H1 (cell line): ENCODE results near the gene PREX1. TPM values are rescaled to one million over a fixed set of nuclear protein-coding genes. Genes with fewer than 3 reads are reported as not detected.

Source experiments
- CTCF ChIA-PET: fragments of 300-600 bp; sonication (Branson Sonifier 250); formaldehyde crosslinking; loops from one replicate; lab custom pipeline; 2021; ENCODE audit not compliant: partially characterized antibody; lab: Charles Lee
- POLR2A ChIA-PET: fragments of 300-600 bp; sonication (Branson Sonifier 250); formaldehyde crosslinking; loops from one replicate; lab custom pipeline; 2021; ENCODE audit warnings: inconsistent platforms; ENCODE audit not compliant: partially characterized antibody; lab: Charles Lee
- DNase-seq, 2 experiments: peaks; one replicate each; pipeline versions ENCODE4 v3.0.0 to v3.0.0-alpha.2; 2010 to 2022; ENCODE audit warnings: low spot score in 2 of 2, low read depth in 1 of 2, mixed read lengths in 1 of 2
- FAIRE-seq: peaks from 2 replicates; lab custom pipeline; 2011; peaks lifted over from hg19 to GRCh38; lab: Jason Lieb, UNC
- H2AFZ ChIP-seq: 2 replicates; pipeline ENCODE4 v1.8.1; 2012; ENCODE audit warnings: low read length, inconsistent platforms
- H2AK5ac ChIP-seq: 2 replicates; pipeline ENCODE4 v1.6.1; 2013; ENCODE audit warnings: low read depth, low read length
- H2BK120ac ChIP-seq: replicated peaks from 2 replicates; pipeline ENCODE3; 2013; ENCODE audit warnings: low read depth, low read length, inconsistent platforms
- H2BK12ac ChIP-seq: 2 replicates; pipeline ENCODE4 v1.6.1; 2013; ENCODE audit warnings: low read depth, low read length
- H2BK15ac ChIP-seq: 2 replicates; pipeline ENCODE4 v1.6.1; 2013; ENCODE audit warnings: low read length
- H2BK20ac ChIP-seq: 2 replicates; pipeline ENCODE4 v1.6.1; 2013; ENCODE audit warnings: low read length
- H2BK5ac ChIP-seq: 2 replicates; pipeline ENCODE4 v1.6.1; 2013; ENCODE audit warnings: low read depth, low read length
- H3K14ac ChIP-seq: 2 replicates; pipeline ENCODE4 v1.6.1; 2013; ENCODE audit warnings: inconsistent platforms; ENCODE audit not compliant: insufficient read length
- H3K18ac ChIP-seq: 2 replicates; pipeline ENCODE4 v1.6.1; 2013; ENCODE audit warnings: low read length; ENCODE audit errors: extremely low read depth
- H3K23ac ChIP-seq: 2 replicates; pipeline ENCODE4 v1.6.1; 2013; ENCODE audit warnings: inconsistent platforms; ENCODE audit not compliant: insufficient read length
- H3K23me2 ChIP-seq: 2 replicates; pipeline ENCODE4 v1.6.1; 2013; ENCODE audit warnings: low read depth, low read length
- H3K27ac ChIP-seq: 2 replicates; pipeline ENCODE4 v1.6.1; 2011; ENCODE audit warnings: low read depth, low read length, inconsistent platforms
- H3K27me3 ChIP-seq, 4 experiments: replicated peaks in 1 of 4; 1 replicate in 1 of 4; 2 replicates in 3 of 4; pipeline versions ENCODE4 v1.6.1 to v1.8.1; 2011 to 2013; ENCODE audit warnings: low read length in 3 of 4, mild to moderate bottlenecking in 3 of 4, inconsistent platforms in 2 of 4, mixed read lengths in 2 of 4, moderate library complexity in 1 of 4; ENCODE audit not compliant: control insufficient read depth in 3 of 4, insufficient read depth in 3 of 4; ENCODE audit errors: extremely low read depth in 1 of 4
- H3K36me3 ChIP-seq, 4 experiments: 2 replicates each; pipeline versions ENCODE4 v1.6.1 to v1.8.1; 2011 to 2013; ENCODE audit warnings: mild to moderate bottlenecking in 4 of 4, low read length in 3 of 4, moderate library complexity in 2 of 4, control low read depth in 1 of 4, inconsistent platforms in 1 of 4; ENCODE audit not compliant: insufficient read depth in 4 of 4, control insufficient read depth in 2 of 4
- H3K4ac ChIP-seq: replicated peaks from 2 replicates; pipeline ENCODE3; 2013; ENCODE audit warnings: low read length, low read depth, mixed read lengths, inconsistent platforms; ENCODE audit not compliant: insufficient read length
- H3K4me1 ChIP-seq, 4 experiments: replicated peaks in 1 of 4; 1 replicate in 1 of 4; 2 replicates in 3 of 4; pipeline versions ENCODE4 v1.6.1 to v1.8.1; 2011 to 2013; ENCODE audit warnings: low read length in 3 of 4, inconsistent platforms in 2 of 4, mixed read lengths in 1 of 4; ENCODE audit not compliant: insufficient read depth in 4 of 4, control insufficient read depth in 3 of 4
- H3K4me2 ChIP-seq, 2 experiments: 2 replicates each; pipeline versions ENCODE4 v1.6.1 to v1.8.1; 2011 to 2013; ENCODE audit warnings: low read depth in 2 of 2, low read length in 2 of 2, control low read depth in 1 of 2, inconsistent platforms in 1 of 2, mild to moderate bottlenecking in 1 of 2; ENCODE audit not compliant: insufficient read depth in 1 of 2
- H3K4me3 ChIP-seq, 4 experiments: fragments of 200-600, 300-600 bp in 1 of 4; sonication (generic), shearing (Covaris generic), sonication (Bioruptor Twin) in 1 of 4; 2 replicates each; pipeline versions ENCODE4 v1.5.1 to v1.8.1; 2011 to 2016; ENCODE audit warnings: low read length in 4 of 4, low read depth in 3 of 4, control low read depth in 2 of 4, inconsistent platforms in 2 of 4, mild to moderate bottlenecking in 2 of 4, mixed read lengths in 1 of 4, moderate library complexity in 1 of 4; ENCODE audit not compliant: insufficient read depth in 2 of 4; ENCODE audit errors: extremely low read depth in 1 of 4
- H3K56ac ChIP-seq: replicated peaks from 2 replicates; pipeline ENCODE3; 2013; ENCODE audit warnings: low read depth, mild to moderate bottlenecking, mixed read lengths, low read length, inconsistent platforms; ENCODE audit not compliant: insufficient read length
- H3K79me1 ChIP-seq: 2 replicates; pipeline ENCODE4 v1.6.1; 2013; ENCODE audit warnings: low read depth, low read length, control low read depth
- H3K79me2 ChIP-seq, 2 experiments: 2 replicates each; pipeline versions ENCODE4 v1.6.1 to v1.8.1; 2012 to 2013; ENCODE audit warnings: low read length in 2 of 2, mild to moderate bottlenecking in 2 of 2, inconsistent platforms in 1 of 2; ENCODE audit not compliant: insufficient read depth in 2 of 2, control insufficient read depth in 1 of 2
- H3K9ac ChIP-seq, 4 experiments: replicated peaks in 1 of 4; 1 replicate in 1 of 4; 2 replicates in 3 of 4; pipeline versions ENCODE4 v1.6.1 to v1.8.1; 2011 to 2013; ENCODE audit warnings: low read depth in 3 of 4, low read length in 3 of 4, control low read depth in 2 of 4, mild to moderate bottlenecking in 2 of 4, moderate library complexity in 2 of 4, inconsistent platforms in 1 of 4; ENCODE audit errors: extremely low read depth in 1 of 4
- H3K9me3 ChIP-seq, 2 experiments: 2 replicates each; pipeline versions ENCODE4 v1.6.1 to v1.8.1; 2012 to 2013; ENCODE audit warnings: mild to moderate bottlenecking in 2 of 2, moderate library complexity in 2 of 2, control low read depth in 1 of 2, inconsistent platforms in 1 of 2, low read depth in 1 of 2, low read length in 1 of 2, mixed read lengths in 1 of 2; ENCODE audit not compliant: insufficient read depth in 2 of 2
- H4K20me1 ChIP-seq, 2 experiments: replicated peaks in 1 of 2; 2 replicates each; pipeline versions ENCODE3 to v1.8.1; 2011 to 2013; ENCODE audit warnings: inconsistent platforms in 2 of 2, low read length in 2 of 2, mild to moderate bottlenecking in 1 of 2; ENCODE audit not compliant: insufficient read depth in 2 of 2, control insufficient read depth in 1 of 2
- H4K5ac ChIP-seq: 2 replicates; pipeline ENCODE4 v1.6.1; 2013; ENCODE audit warnings: low read length, low read depth, mixed read lengths, inconsistent platforms; ENCODE audit not compliant: insufficient read length
- H4K8ac ChIP-seq: 2 replicates; pipeline ENCODE4 v1.8.0; 2013; ENCODE audit warnings: mild to moderate bottlenecking, moderate library complexity, low read length, inconsistent platforms; ENCODE audit not compliant: insufficient read depth; ENCODE audit errors: extremely low read depth
- H4K91ac ChIP-seq: replicated peaks from 2 replicates; pipeline ENCODE3; 2013; ENCODE audit warnings: low read length, mixed read lengths, inconsistent platforms; ENCODE audit not compliant: insufficient read length
- CEBPB ChIP-seq: IDR thresholded peaks from 2 replicates; pipeline ENCODE4 v1.6.1; 2012; ENCODE audit warnings: low read depth, low read length
- CHD1 ChIP-seq: IDR thresholded peaks from 2 replicates; pipeline ENCODE4 v1.6.1; 2012; ENCODE audit warnings: low read depth, low read length, improper control_type of control experiment
- FOSL1 ChIP-seq: IDR thresholded peaks from 2 replicates; pipeline ENCODE4 v1.6.1; 2011; ENCODE audit warnings: mild to moderate bottlenecking, low read depth, low read length, moderate library complexity; ENCODE audit not compliant: insufficient read depth
- HDAC6 ChIP-seq: IDR thresholded peaks from one replicate; pipeline ENCODE4 v1.7.1; 2012; ENCODE audit warnings: low read depth, mild to moderate bottlenecking, inconsistent platforms, low read length, moderate library complexity
- NANOG ChIP-seq: IDR thresholded peaks from 2 replicates; pipeline ENCODE4 v1.6.1; 2011; ENCODE audit warnings: low read length, low read depth, mild to moderate bottlenecking, inconsistent platforms; ENCODE audit not compliant: insufficient read depth, poor library complexity, severe bottlenecking
- RBBP5 ChIP-seq: IDR thresholded peaks from 2 replicates; pipeline ENCODE4 v1.7.1; 2012; ENCODE audit warnings: low read depth, mild to moderate bottlenecking, inconsistent platforms, low read length, moderate library complexity, borderline replicate concordance
- SIN3A ChIP-seq, 2 experiments: IDR thresholded peaks in 1 of 2; conservative IDR thresholded peaks in 1 of 2; 2 replicates each; pipeline ENCODE4 v1.6.1; 2011 to 2012; ENCODE audit warnings: low read length in 2 of 2, improper control_type of control experiment in 1 of 2, low read depth in 1 of 2, mild to moderate bottlenecking in 1 of 2
- SIX5 ChIP-seq: IDR thresholded peaks from 2 replicates; pipeline ENCODE4 v1.6.1; 2011; ENCODE audit warnings: mild to moderate bottlenecking, low read depth, low read length
- SP2 ChIP-seq: IDR thresholded peaks from 2 replicates; pipeline ENCODE4 v1.6.1; 2012; ENCODE audit warnings: mild to moderate bottlenecking, low read length, inconsistent platforms
- ZNF274 ChIP-seq: IDR thresholded peaks from 2 replicates; pipeline ENCODE4 v1.7.0; 2012; ENCODE audit warnings: low read length, borderline replicate concordance; ENCODE audit errors: extremely low read depth
- WGBS, 2 experiments: shearing (Covaris generic) in 1 of 2; methylation state at CpG; one replicate each; pipeline versions ENCODE4 v1.1.6 to v1.1.7; 2013 to 2015; ENCODE audit warnings: low lambda C conversion rate in 2 of 2, mixed read lengths in 2 of 2, inconsistent platforms in 1 of 2, low coverage in 1 of 2, missing lambda C conversion rate in 1 of 2; ENCODE audit not compliant: insufficient replicate concordance in 2 of 2, insufficient coverage in 1 of 2, insufficient read length in 1 of 2; ENCODE audit errors: extremely low coverage in 1 of 2, missing lambda C conversion rate in 1 of 2; 5-methylcytosine and 5-hydroxymethylcytosine counted together
- polyA plus RNA-seq, 7 experiments: library from polyadenylated mRNA; depleted of rRNA in 3 of 7; stranded (reverse) in 5 of 7; unstranded in 2 of 7; fragments of >200 nt in 5 of 7; fragments of 200-250 nt in 2 of 7; gene quantifications; 1 replicate in 5 of 7; 2 replicates in 1 of 7; 4 replicates in 1 of 7; pipeline versions ENCODE4 v1.2.1 to v1.2.3, GENCODE V29; 2011 to 2013; ENCODE audit warnings: missing spikeins in 2 of 7, mixed read lengths in 2 of 7
- total RNA-seq: library from RNA; stranded (reverse); fragmentation: NEBNext Ultra II Directional; extraction: Animal tissue kit (Norgen Biotek cat#: 25700); gene quantifications from 2 replicates; pipeline ENCODE4 v1.2.1, GENCODE V29; 2021
- TF ChIP-seq, protein P1 (sequence below): IDR thresholded peaks from 2 replicates; pipeline ENCODE4 v1.6.1; 2012; ENCODE audit warnings: low read length, inconsistent platforms

Gene PREX1
- total and polyA plus RNA-seq, 2 of the 8 experiments (the other 6 are each of a cell fraction or from before 2014, with no cell fraction given): 10.7 to 12.8 TPM

DNA sequence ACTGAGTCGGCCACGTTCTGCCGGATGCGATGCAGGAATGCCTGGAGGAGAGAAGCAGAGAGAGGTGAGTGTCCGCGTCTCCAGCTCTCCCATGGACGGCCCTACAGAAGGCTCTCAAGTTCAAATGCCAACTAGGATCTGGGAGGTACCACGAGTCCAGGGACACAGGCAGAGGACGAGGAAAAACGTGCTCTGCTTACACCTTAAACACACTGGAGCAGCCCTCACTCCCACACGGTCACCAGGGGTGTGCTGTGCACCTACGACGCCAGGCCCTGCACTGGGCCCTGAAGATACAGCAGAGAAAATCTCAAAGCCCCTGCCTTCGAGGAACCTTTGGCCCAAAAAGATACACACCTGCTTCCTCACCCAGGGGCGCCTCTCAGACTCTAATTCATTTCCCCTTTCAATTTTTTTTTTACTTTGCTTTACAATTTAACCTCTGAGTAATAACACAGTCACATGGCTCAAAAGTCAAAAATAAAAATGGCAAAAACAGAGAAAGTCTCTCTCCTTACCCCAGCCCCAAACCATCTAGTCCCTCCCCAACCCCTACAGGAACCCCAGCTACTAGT is 79.9 kb downstream of the PREX1 start:
- H2BK5ac ChIP-seq: peak overlapping the region; percentile 95; the same call in 1 of the 2 replicates
- FAIRE-seq: no peak
- H3K27ac ChIP-seq: no peak overlapping the region
- no peak overlapping the region for H3K9ac ChIP-seq
- no peak overlapping the region for H3K4me3 ChIP-seq
- ChIA-PET POLR2A (interaction anchor here (1.2 kb wide), 1 partner anchor 9 kb away, joined by 4 read pairs; no protein-coding TSS in a partner anchor), CTCF (interaction anchor here (0.6 to 1.2 kb wide), 2 partner anchors 77 to 91 kb away, joined by 3 to 10 read pairs; no protein-coding TSS in a partner anchor)
- no peak overlapping the region for H4K5ac ChIP-seq
- no peaks in the 10 kb centered on the region for H3K9me3 ChIP-seq
- no peak overlapping the region for H2BK15ac ChIP-seq
- peak overlapping the region; percentile 97; the same call in 1 of the 2 replicates for H2BK12ac ChIP-seq
- peaks cover 2% of the 10 kb centered on the region; the same call in 1 of the 2 replicates for H3K79me1 ChIP-seq
- H2AK5ac ChIP-seq: no peak overlapping the region
- H3K27me3 ChIP-seq: peaks cover 0 to 3% (median 1%) of the 10 kb centered on the region in 4 experiments; a peak in 3 of 7 replicates
- H3K56ac ChIP-seq: no peak overlapping the region
- no peaks in the 10 kb centered on the region for H4K20me1 ChIP-seq
- H3K4ac ChIP-seq: no peak overlapping the region
- peaks cover 17 to 42% (median 23%) of the 10 kb centered on the region in 4 experiments for H3K4me1 ChIP-seq
- no peak overlapping the region for H3K14ac ChIP-seq
- WGBS, 2 experiments: 80% methylated on average over 13 of the region's 15 CpGs; no CpG with 5 or more reads in 1 of the 2 experiments
- H3K23me2 ChIP-seq: no peaks in the 10 kb centered on the region
- no peak overlapping the region for H4K8ac ChIP-seq
- peak overlapping the region; percentile 96 for H2BK20ac ChIP-seq
- DNase-seq: no peak
- no peaks in the 10 kb centered on the region for H3K79me2 ChIP-seq
- H2BK120ac ChIP-seq: no peak overlapping the region
- no peak overlapping the region for H3K23ac ChIP-seq
- no peaks in the 10 kb centered on the region for H3K36me3 ChIP-seq
- H3K18ac ChIP-seq: peak overlapping the region; percentile 12
- H3K4me2 ChIP-seq: no peak overlapping the region
- H4K91ac ChIP-seq: peak overlapping the region; percentile 83
- no peak overlapping the region for H2AFZ ChIP-seq
- TF ChIP-seq RBBP5: no peak
- TF ChIP-seq, protein P1, sequence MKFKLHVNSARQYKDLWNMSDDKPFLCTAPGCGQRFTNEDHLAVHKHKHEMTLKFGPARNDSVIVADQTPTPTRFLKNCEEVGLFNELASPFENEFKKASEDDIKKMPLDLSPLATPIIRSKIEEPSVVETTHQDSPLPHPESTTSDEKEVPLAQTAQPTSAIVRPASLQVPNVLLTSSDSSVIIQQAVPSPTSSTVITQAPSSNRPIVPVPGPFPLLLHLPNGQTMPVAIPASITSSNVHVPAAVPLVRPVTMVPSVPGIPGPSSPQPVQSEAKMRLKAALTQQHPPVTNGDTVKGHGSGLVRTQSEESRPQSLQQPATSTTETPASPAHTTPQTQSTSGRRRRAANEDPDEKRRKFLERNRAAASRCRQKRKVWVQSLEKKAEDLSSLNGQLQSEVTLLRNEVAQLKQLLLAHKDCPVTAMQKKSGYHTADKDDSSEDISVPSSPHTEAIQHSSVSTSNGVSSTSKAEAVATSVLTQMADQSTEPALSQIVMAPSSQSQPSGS: no peak
- no peak for TF ChIP-seq CEBPB
- no peak for TF ChIP-seq ZNF274
- TF ChIP-seq FOSL1: no peak
- no peak for TF ChIP-seq SIX5
- no peak for TF ChIP-seq HDAC6
- no peak for TF ChIP-seq CHD1
- no peak for TF ChIP-seq SIN3A (conservative IDR thresholded peaks at IDR 0.05 in 1 of 2, IDR thresholded peaks at IDR 0.05 in 1 of 2; ENCODE audit: low read depth in 1 of 2, low read length in 2 of 2)
- no peak for TF ChIP-seq SP2
- TF ChIP-seq NANOG: no peak
